PC-9 (cell line): ENCODE results near the gene C1orf21. TPM values are rescaled to one million over a fixed set of nuclear protein-coding genes. Genes with fewer than 3 reads are reported as not detected.

Source experiments
- BruUV-seq: library from RNA; stranded (reverse); fragments of 400-500 nt; replicated peaks from 2 replicates; lab custom pipeline; 2021; lab: Mats Ljungman, UMichigan
- CTCF ChIA-PET: fragments of 300-600 bp; sonication (Branson Sonifier 250); formaldehyde crosslinking; loops from one replicate; lab custom pipeline; 2022; ENCODE audit warnings: antibody characterized with exemption; lab: Charles Lee
- POLR2A ChIA-PET: fragments of 300-600 bp; sonication (Branson Sonifier 250); formaldehyde crosslinking; loops from one replicate; lab custom pipeline; 2022; ENCODE audit warnings: antibody characterized with exemption; ENCODE audit not compliant: unreplicated experiment; lab: Charles Lee
- DNase-seq, 2 experiments: peaks; one replicate each; pipeline versions ENCODE4 v3.0.0 to v3.0.0-alpha.2; 2015 to 2022; ENCODE audit warnings: mixed read lengths in 1 of 2
- H2AFZ ChIP-seq: fragments of 200-600 bp; sonication (generic); 2 replicates; pipeline ENCODE4 v1.8.1; 2017; ENCODE audit warnings: antibody characterized with exemption
- H3F3A ChIP-seq: fragments of 200-600 bp; sonication (generic); 2 replicates; pipeline ENCODE4 v1.8.1; 2017; ENCODE audit warnings: antibody characterized with exemption, mild to moderate bottlenecking, low read depth; ENCODE audit not compliant: insufficient read depth
- H3K27ac ChIP-seq: fragments of 200-600 bp; sonication (generic); 2 replicates; pipeline ENCODE4 v1.6.1; 2016; ENCODE audit warnings: mixed run types
- H3K27me3 ChIP-seq: fragments of 200-600 bp; sonication (generic); 2 replicates; pipeline ENCODE4 v1.6.1; 2016; ENCODE audit warnings: low read depth, mixed run types; ENCODE audit not compliant: insufficient read depth
- H3K36me3 ChIP-seq: fragments of 200-600 bp; sonication (generic); 2 replicates; pipeline ENCODE4 v1.6.1; 2016; ENCODE audit warnings: low read depth, mixed run types
- H3K4me1 ChIP-seq: fragments of 200-600 bp; sonication (generic); replicated peaks from 2 replicates; pipeline ENCODE4 v1.6.1; 2016; ENCODE audit warnings: mixed run types; ENCODE audit not compliant: insufficient read depth
- H3K4me2 ChIP-seq: fragments of 200-600 bp; sonication (generic); 2 replicates; pipeline ENCODE4 v1.6.1; 2017; ENCODE audit warnings: mixed run types
- H3K4me3 ChIP-seq: fragments of 200-600 bp; sonication (generic); 2 replicates; pipeline ENCODE4 v1.6.1; 2016; ENCODE audit warnings: mixed run types
- H3K79me2 ChIP-seq: fragments of 200-600 bp; sonication (generic); 2 replicates; pipeline ENCODE4 v1.6.1; 2017; ENCODE audit warnings: low read depth, mixed run types
- H3K9me2 ChIP-seq: fragments of 200-600 bp; sonication (generic); 2 replicates; pipeline ENCODE4 v1.8.1; 2017; ENCODE audit warnings: mild to moderate bottlenecking; ENCODE audit not compliant: insufficient read depth
- H3K9me3 ChIP-seq: fragments of 200-600 bp; sonication (generic); 2 replicates; pipeline ENCODE4 v1.8.1; 2016; ENCODE audit warnings: low read depth; ENCODE audit not compliant: insufficient read depth
- H4K20me1 ChIP-seq: fragments of 200-600 bp; sonication (generic); 2 replicates; pipeline ENCODE4 v1.8.1; 2017; ENCODE audit not compliant: insufficient read depth
- EZH2 ChIP-seq: fragments of 200-600 bp; sonication (generic); IDR thresholded peaks from 2 replicates; pipeline ENCODE4 v1.8.0; 2017; ENCODE audit warnings: antibody characterized with exemption, low read depth
- intact Hi-C: fragments of 100-400 bp; cut with micrococcal nuclease; formaldehyde crosslinking; loops from one replicate; pipeline ENCODE4 v1.10.0; 2022; ENCODE audit not compliant: unreplicated experiment
- total RNA-seq: library from RNA; stranded (reverse); gene quantifications from 2 replicates; pipeline ENCODE4 v1.2.3, GENCODE V29; 2021
- TF ChIP-seq, protein P1 (sequence below): fragments of 200-600 bp; sonication (generic); conservative IDR thresholded peaks from 2 replicates; pipeline ENCODE4 v1.6.1; 2017; ENCODE audit warnings: mixed run types, antibody characterized with exemption, mild to moderate bottlenecking, moderate library complexity

C1orf21 gene
- total RNA-seq, 1 experiment from 2014 or later = 13.8 TPM

DNA sequence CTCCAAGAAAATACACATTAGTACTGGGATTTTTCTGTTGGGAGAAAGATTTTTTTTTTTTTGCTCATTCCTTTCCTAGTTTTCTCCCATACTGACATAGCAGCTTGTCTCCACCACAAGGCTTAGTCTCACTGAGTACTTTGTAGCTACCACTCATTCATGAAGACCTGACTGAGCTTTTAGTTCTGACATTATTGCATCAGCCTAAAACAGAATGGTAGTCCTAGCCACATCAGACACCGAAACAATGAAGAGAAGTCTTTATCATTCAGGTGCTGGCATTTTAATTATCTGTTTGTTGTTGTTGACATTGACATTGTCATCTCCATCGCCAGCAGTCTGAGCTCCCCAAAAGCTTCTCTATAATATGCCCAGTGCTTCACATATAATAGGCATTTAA lies 21.1 kb upstream of the C1orf21 start:
- Histone ChIP-seq H4K20me1 (no peaks in the 10 kb centered on the region), H3K36me3 (no peaks in the 10 kb centered on the region), H3K4me2 (no peak overlapping the region), H3K4me3 (no peak overlapping the region), H3K4me1 (no peaks in the 10 kb centered on the region), H2AFZ (no peak overlapping the region), H3K79me2 (no peaks in the 10 kb centered on the region), H3K27ac (no peak overlapping the region), H3K9me2 (no peaks in the 10 kb centered on the region), H3K27me3 (no peaks in the 10 kb centered on the region), H3K9me3 (no peaks in the 10 kb centered on the region), H3F3A (no peaks in the 10 kb centered on the region)
- CTCF ChIA-PET = no interaction called here
- no peak for DNase-seq
- no TSS peak for BruUV-seq
- POLR2A ChIA-PET = no interaction called here
- TF ChIP-seq EZH2 = no peak
- TF ChIP-seq, protein P1, sequence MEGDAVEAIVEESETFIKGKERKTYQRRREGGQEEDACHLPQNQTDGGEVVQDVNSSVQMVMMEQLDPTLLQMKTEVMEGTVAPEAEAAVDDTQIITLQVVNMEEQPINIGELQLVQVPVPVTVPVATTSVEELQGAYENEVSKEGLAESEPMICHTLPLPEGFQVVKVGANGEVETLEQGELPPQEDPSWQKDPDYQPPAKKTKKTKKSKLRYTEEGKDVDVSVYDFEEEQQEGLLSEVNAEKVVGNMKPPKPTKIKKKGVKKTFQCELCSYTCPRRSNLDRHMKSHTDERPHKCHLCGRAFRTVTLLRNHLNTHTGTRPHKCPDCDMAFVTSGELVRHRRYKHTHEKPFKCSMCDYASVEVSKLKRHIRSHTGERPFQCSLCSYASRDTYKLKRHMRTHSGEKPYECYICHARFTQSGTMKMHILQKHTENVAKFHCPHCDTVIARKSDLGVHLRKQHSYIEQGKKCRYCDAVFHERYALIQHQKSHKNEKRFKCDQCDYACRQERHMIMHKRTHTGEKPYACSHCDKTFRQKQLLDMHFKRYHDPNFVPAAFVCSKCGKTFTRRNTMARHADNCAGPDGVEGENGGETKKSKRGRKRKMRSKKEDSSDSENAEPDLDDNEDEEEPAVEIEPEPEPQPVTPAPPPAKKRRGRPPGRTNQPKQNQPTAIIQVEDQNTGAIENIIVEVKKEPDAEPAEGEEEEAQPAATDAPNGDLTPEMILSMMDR = no peak
- intact Hi-C loops = no loop called here

DNA sequence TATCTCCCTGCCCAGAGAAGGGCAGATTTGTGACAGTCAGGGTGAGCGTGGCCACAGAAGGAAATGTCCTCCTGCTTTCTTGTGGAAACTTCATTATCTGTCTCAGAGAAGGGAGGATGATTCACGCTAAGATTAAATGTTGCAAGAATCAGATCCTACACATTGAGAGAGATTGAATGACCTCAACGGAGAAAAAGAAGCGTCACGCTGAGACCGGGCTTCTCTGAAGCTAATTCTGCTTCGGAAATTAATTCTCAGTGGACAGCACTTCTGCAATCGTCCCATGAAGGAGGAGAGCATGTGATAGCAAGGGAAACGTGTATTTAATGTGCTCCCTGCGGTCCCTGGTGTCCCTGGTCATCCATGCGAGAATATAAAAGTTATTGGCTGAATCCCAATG lies 19.8 kb upstream of the C1orf21 start:
- no TSS peak for BruUV-seq
- POLR2A ChIA-PET = no interaction called here
- CTCF ChIA-PET = no interaction called here

DNA sequence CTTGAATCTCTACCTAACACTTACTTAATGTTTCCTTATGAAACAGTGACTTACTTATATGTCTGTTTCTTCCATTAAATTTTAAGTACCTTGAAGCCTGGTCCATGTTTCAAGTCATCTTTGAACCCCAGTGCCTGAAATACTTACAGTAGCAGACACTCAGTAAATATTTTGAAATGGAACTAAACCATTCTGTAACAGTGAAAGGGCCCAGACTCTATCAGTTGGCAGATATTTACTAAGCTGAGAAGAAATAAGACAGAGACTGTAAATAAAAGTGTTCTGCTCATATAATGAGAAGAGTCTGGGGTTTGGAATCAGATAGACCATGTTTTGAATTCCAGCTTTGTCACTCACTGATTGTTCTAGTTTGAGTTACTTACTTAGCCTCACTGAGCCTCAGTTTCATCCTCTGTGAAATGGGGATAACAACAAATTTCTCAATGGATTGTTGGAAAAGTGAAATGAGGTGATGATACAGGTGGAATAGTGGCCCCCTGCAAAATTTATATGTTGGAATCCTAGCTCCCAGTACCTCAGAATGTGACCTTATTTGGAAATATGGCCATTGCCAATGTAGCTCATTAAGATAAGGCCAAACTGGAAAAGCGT lies 19.3 kb upstream of the C1orf21 start:
- no peak overlapping the region for H3K4me3 ChIP-seq
- intact Hi-C loops = no loop called here
- no peaks in the 10 kb centered on the region for H3K9me3 ChIP-seq
- ChIA-PET CTCF (no interaction called here), POLR2A (no interaction called here)
- TF ChIP-seq, protein P1 = no peak
- TF ChIP-seq EZH2 = no peak
- H2AFZ ChIP-seq = no peak overlapping the region
- H4K20me1 ChIP-seq = no peaks in the 10 kb centered on the region
- BruUV-seq = no TSS peak
- no peak overlapping the region for H3K4me2 ChIP-seq
- no peak overlapping the region for H3K27ac ChIP-seq
- no peaks in the 10 kb centered on the region for H3K27me3 ChIP-seq
- H3F3A ChIP-seq = no peaks in the 10 kb centered on the region
- DNase-seq = no peak
- H3K36me3 ChIP-seq = no peaks in the 10 kb centered on the region
- H3K79me2 ChIP-seq = no peaks in the 10 kb centered on the region
- no peaks in the 10 kb centered on the region for H3K9me2 ChIP-seq
- H3K4me1 ChIP-seq = no peaks in the 10 kb centered on the region

More for the DNA sequence above, 19.8 kb upstream of the C1orf21 start:
- Histone ChIP-seq H3K9me3 (no peaks in the 10 kb centered on the region), H3K4me2 (no peak overlapping the region), H3K27me3 (no peaks in the 10 kb centered on the region), H3K4me3 (no peak overlapping the region), H4K20me1 (no peaks in the 10 kb centered on the region), H3F3A (no peaks in the 10 kb centered on the region), H3K4me1 (no peaks in the 10 kb centered on the region), H3K9me2 (no peaks in the 10 kb centered on the region), H3K79me2 (no peaks in the 10 kb centered on the region), H2AFZ (no peak overlapping the region), H3K36me3 (no peaks in the 10 kb centered on the region), H3K27ac (no peak overlapping the region)
- intact Hi-C loops = no loop called here
- TF ChIP-seq, protein P1 = no peak
- no peak for TF ChIP-seq EZH2
- DNase-seq = no peak
